Measurements from ENCODE around the gene FBXO39.

DNA sequence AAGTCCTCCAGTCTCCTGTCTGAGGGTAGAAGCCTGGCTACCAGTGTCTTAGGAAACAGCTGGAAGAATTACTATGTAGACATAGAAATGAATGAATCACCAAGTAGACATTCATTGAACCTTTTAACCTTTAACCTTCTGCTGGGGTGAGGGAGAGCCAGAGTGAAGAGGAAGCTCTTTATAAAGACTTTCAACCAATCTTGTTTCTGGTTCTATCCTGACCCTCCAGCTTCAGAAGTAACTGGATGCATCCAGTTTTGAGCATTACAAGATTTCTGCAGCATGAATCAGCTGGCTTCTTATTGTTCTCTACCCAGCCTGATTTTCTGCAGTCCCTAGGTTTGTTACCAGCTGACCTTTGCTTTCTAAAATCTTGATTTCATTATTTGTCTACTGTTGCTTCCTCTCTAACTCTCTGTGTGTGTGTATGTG, 47.0 kb downstream of the FBXO39 start:
- TF ChIP-seq CTCF (IDR thresholded peaks at IDR 0.05; ENCODE audit: extremely low read depth in 1 of 2, insufficient read depth in 1 of 2, low read depth in 1 of 2, low read length in 2 of 2) (no peak), POLR2AphosphoS5 (IDR thresholded peaks at IDR 0.05; ENCODE audit: insufficient read depth, low read depth, low read length) (no peak), EZH2 (IDR thresholded peaks at IDR 0.05; ENCODE audit: borderline replicate concordance, low read depth, low read length, severe bottlenecking) (no peak), POLR2A (IDR thresholded peaks at IDR 0.05; ENCODE audit: low read depth, low read length) (no peak), MYC (IDR thresholded peaks at IDR 0.05; ENCODE audit: low read depth, low read length) (no peak), MAX (IDR thresholded peaks at IDR 0.05; ENCODE audit: insufficient read depth, insufficient read length) (no peak)

All from endothelial cell of umbilical vein (primary cell).